Measurements from ENCODE around the gene DSPP. TPM values are rescaled to one million over a fixed set of nuclear protein-coding genes. Genes with fewer than 3 reads are reported as not detected.

Gene DSPP
- total RNA-seq, 1 donor from 2014 or later = not detected

DNA sequence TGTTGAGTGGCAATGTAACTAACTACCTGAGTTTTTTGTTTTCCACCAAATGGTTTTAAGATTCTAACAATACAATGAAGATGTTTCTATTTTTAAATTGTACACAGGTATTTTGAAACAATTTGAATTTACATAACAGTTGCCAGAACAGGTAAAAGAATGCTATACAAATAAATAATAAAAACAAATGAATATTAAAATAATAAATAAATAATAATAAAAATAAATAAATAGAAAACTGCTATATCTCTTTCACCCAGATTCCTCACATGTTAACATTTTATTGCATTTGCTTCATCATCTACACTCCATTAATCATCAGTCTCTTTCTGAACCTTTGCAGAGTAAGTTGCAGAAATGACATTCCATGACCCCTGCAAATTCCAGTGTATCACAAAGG is 32.3 kb upstream of the DSPP start:
- no peaks in the 10 kb centered on the region for H3K36me3 Mint-ChIP-seq (ENCODE audit: low read depth, unreplicated experiment)
- no peak overlapping the region for H3K27ac Mint-ChIP-seq (ENCODE audit: unreplicated experiment)
- DNase-seq (ENCODE audit: low spot score) = no peak
- no peak overlapping the region for H3K4me3 Mint-ChIP-seq (ENCODE audit: unreplicated experiment)
- H3K4me1 Mint-ChIP-seq (ENCODE audit: unreplicated experiment) = no peaks in the 10 kb centered on the region
- no peaks in the 10 kb centered on the region for H3K9me3 Mint-ChIP-seq (ENCODE audit: unreplicated experiment)
- TF ChIP-seq CTCF (IDR thresholded peaks at IDR 0.05; ENCODE audit: unreplicated experiment) = no peak
- H3K27me3 Mint-ChIP-seq (ENCODE audit: unreplicated experiment) = no peaks in the 10 kb centered on the region

- Mint-ChIP-seq H3K9me3 (ENCODE audit: unreplicated experiment) (no peaks in the 10 kb centered on the region), H3K36me3 (ENCODE audit: low read depth, unreplicated experiment) (no peaks in the 10 kb centered on the region), H3K4me1 (ENCODE audit: unreplicated experiment) (no peaks in the 10 kb centered on the region), H3K27ac (ENCODE audit: unreplicated experiment) (no peak overlapping the region), H3K27me3 (ENCODE audit: unreplicated experiment) (no peaks in the 10 kb centered on the region), H3K4me3 (ENCODE audit: unreplicated experiment) (no peak overlapping the region)
- TF ChIP-seq CTCF (IDR thresholded peaks at IDR 0.05; ENCODE audit: unreplicated experiment) = no peak
- DNase-seq (ENCODE audit: low spot score) = no peak
Measured at GRCh38 chr4:87579478-87579877, 28.9 kb upstream of the DSPP start.

GRCh38 chr4:87580057-87580456 is 28.3 kb upstream of the DSPP start:
- no peak overlapping the region for H3K4me3 Mint-ChIP-seq (ENCODE audit: unreplicated experiment)
- no peaks in the 10 kb centered on the region for H3K36me3 Mint-ChIP-seq (ENCODE audit: low read depth, unreplicated experiment)
- no peaks in the 10 kb centered on the region for H3K4me1 Mint-ChIP-seq (ENCODE audit: unreplicated experiment)
- no peak for TF ChIP-seq CTCF (IDR thresholded peaks at IDR 0.05; ENCODE audit: unreplicated experiment)
- H3K27me3 Mint-ChIP-seq (ENCODE audit: unreplicated experiment) = no peaks in the 10 kb centered on the region
- no peak overlapping the region for H3K27ac Mint-ChIP-seq (ENCODE audit: unreplicated experiment)
- DNase-seq (ENCODE audit: low spot score) = no peak
- H3K9me3 Mint-ChIP-seq (ENCODE audit: unreplicated experiment) = no peaks in the 10 kb centered on the region

DNA sequence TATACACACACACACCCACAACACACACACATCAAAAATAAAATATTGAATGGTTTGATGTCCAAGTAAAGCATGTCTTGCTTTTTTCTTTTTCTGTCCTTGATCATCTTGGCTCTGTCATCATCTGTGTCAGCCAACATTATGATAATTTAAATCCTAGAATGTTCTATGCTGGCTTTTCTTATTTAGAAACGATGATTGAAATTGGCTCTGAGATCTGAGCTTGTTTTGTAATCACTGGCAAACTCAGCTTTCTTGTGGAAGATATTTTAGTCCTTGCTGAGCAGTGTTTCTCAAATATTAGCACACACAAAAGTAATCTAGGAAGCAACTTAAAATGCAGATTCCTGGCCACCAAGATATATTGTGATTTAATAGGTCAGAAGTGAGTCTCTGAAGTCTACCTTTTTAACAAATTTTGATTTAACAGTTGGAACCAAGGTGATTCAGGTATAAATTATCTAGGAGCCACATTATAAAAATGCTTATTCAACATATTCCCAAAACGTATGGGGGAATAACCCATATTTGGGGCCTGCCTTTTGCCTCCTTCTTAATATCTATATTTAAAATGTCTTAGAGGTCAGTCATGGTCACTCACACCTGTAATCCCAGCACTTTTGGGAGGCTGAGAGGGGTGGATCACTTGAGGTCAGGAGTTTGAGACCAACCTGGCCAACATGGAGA is 24.0 kb upstream of the DSPP start:
- no peaks in the 10 kb centered on the region for H3K36me3 Mint-ChIP-seq (ENCODE audit: low read depth, unreplicated experiment)
- no peak overlapping the region for H3K27ac Mint-ChIP-seq (ENCODE audit: unreplicated experiment)
- no peak for DNase-seq (ENCODE audit: low spot score)
- H3K9me3 Mint-ChIP-seq (ENCODE audit: unreplicated experiment) = no peaks in the 10 kb centered on the region
- TF ChIP-seq CTCF (IDR thresholded peaks at IDR 0.05; ENCODE audit: unreplicated experiment) = no peak
- no peaks in the 10 kb centered on the region for H3K4me1 Mint-ChIP-seq (ENCODE audit: unreplicated experiment)
- no peak overlapping the region for H3K4me3 Mint-ChIP-seq (ENCODE audit: unreplicated experiment)
- H3K27me3 Mint-ChIP-seq (ENCODE audit: unreplicated experiment) = peaks cover 2% of the 10 kb centered on the region

GRCh38 chr4:87589531-87589930 is 18.8 kb upstream of the DSPP start:
- TF ChIP-seq CTCF (IDR thresholded peaks at IDR 0.05; ENCODE audit: unreplicated experiment) = no peak
- DNase-seq (ENCODE audit: low spot score) = no peak
- Mint-ChIP-seq H3K27ac (ENCODE audit: unreplicated experiment) (no peak overlapping the region), H3K9me3 (ENCODE audit: unreplicated experiment) (no peaks in the 10 kb centered on the region), H3K4me3 (ENCODE audit: unreplicated experiment) (no peak overlapping the region), H3K36me3 (ENCODE audit: low read depth, unreplicated experiment) (no peaks in the 10 kb centered on the region), H3K4me1 (ENCODE audit: unreplicated experiment) (no peaks in the 10 kb centered on the region), H3K27me3 (ENCODE audit: unreplicated experiment) (peaks cover 2% of the 10 kb centered on the region)

Measured in endothelial cell (in vitro differentiated cells).